Dermis lymphatic vessel endothelial cell (primary cell): ENCODE results near the gene PPARD. TPM values are rescaled to one million over a fixed set of nuclear protein-coding genes. Genes with fewer than 3 reads are reported as not detected.

Source experiments
- total RNA-seq: library from RNA; depleted of rRNA; stranded (reverse); fragments of >200 nt; gene quantifications from 2 replicates; pipeline ENCODE4 v1.2.1, GENCODE V29; 2014

The PPARD gene
- total RNA-seq = 5.2 and 6.0 TPM in 2 replicates

GRCh38 chr6:35342258-35343091, at the start of gene PPARD:
TSS of gene PPARD (plus strand) at chr6:35342558. CDS start at chr6:35411088, 68,530 bp downstream.

DNA sequence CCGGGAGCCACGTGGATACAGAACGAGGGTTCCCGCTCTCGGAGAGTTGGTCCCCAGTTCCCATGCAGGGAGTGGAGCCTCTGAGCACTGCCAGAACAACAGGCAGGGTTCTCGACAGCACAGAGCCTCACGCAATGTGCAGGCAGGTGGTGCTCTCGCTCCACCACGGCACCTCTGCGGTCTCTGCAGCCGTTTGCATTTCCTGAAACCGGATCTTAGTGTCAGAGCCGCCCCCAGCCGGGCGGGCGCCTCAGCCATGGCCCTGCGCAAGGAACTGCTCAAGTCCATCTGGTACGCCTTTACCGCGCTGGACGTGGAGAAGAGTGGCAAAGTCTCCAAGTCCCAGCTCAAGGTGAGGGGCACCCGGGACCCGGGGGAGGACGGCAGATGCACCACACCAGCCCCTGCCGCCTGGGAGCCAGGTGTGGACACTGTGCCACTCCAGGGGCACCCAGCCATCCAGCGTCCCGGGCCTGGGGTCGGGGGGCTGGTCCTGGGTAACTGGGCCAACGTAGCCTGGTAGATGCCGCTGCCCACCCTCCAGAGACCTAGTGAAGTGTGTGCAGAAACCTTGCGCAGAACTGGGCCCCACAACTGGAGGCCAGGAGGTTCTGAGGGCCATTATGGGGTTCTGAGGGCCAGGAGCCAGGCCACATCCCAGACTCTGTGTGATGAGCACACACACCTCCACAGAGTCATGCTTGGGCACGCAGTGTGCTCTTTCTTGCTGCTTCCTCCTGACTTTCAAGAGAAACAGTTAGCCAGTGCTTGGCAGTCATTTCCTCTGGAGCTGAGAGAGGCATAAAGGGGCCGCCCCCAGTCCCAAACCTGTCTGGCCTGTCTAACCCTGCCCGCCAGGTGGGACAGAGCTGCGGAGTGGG, 44.5 kb upstream of the PPARD start, which contains the start of gene DEF6:
Gene DEF6 (plus strand): TSS at position 218 of the 881 bp plus-strand sequence. CDS start 39 bp downstream, at position 257.

DNA sequence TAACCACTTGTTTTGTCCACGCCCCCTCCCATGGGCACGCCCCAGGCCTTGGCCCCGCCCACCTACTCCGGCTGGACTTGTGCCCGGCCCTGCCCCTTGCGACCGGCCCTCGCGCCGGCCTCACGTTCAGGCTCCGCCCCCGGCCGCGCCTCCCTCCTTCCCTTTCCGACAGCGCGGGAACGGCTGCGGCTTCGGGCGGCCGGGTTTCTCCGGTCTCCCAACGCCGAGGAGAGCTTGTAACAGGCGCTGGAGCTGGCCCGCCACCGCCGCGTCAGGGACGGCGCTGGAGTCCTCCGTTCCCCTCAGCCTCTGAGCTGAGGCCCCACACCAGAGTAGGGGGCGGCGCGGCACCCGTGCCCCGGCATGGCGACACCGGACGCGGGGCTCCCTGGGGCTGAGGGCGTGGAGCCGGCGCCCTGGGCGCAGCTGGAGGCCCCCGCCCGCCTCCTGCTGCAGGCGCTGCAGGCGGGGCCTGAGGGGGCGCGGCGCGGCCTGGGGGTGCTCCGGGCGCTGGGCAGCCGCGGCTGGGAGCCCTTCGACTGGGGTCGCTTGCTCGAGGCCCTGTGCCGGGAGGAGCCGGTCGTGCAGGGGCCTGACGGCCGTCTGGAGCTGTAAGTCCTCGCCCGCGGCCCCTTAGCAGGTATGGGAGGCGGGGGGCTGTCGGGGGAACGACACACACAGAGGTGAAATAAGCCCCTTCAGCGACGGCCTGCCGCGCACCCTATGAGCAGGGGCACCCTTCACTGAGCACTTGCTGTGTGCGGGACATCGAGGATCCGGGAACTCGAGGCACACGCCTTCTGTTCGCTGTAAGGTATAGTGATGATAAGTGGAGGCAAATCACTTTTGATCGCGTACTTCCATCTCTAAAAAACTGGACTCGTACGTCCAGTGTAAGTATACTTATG, 110.1 kb downstream of the PPARD start, which contains the start of gene FANCE:
Gene FANCE (plus strand): TSS at position 156 of the 908 bp plus-strand sequence. CDS start 208 bp downstream, at position 364.

DNA sequence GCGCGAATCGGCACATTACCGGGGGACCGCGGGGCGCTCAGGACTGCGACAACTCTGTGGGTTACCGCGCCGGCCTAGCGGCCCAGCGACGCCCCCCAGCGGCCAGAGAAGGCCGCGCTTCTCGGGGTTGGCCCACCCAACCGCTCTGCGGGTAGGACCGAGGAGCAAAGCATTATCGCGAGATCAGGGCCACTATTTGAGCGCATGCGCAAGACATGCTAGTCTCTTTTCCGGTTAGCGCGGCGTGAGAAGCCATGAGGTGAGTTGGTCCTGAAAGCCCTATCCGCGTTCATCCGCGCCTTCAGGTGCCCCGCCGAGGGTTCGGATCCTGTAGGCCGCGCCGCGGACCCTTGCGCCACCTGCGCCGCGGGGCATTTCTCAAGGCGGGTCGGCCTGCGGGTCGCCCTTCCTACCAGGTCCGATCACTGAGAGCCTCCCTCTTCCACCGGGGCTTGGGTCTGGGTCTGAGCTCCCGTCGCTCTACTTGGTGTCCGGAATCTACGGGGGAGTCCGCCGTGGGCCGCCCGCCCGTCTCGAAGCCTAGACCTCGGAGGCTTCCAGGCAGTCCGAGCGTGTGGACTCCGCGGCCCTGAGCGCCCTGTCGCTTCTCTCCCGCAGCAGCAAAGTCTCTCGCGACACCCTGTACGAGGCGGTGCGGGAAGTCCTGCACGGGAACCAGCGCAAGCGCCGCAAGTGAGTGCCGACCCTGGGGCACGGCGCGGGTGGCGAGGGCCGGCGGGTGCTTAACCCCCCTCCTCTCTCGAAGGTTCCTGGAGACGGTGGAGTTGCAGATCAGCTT, 126.0 kb downstream of the PPARD start, which contains the start of gene RPL10A:
Gene RPL10A (plus strand): TSS at position 221 of the 799 bp plus-strand sequence. CDS start 34 bp downstream, at position 255.

Other genes starting within 250 kb of the PPARD start
- gene TCP11, start 201.2 kb upstream of the PPARD start, total RNA-seq = 0.22 TPM in 1 of 2 replicates, not detected in the other
- 1.0 and 1.4 TPM in 2 replicates for gene SCUBE3, start 128.6 kb upstream of the PPARD start, total RNA-seq
- gene ZNF76, start 82.8 kb upstream of the PPARD start, total RNA-seq = 22.1 and 23.6 TPM in 2 replicates
- 0.33 and 1.5 TPM in 2 replicates for gene DEF6, start 44.7 kb upstream of the PPARD start, total RNA-seq
- 12.2 and 13.3 TPM in 2 replicates for gene FANCE, start 109.8 kb downstream of the PPARD start, total RNA-seq
- gene RPL10A, start 125.8 kb downstream of the PPARD start, total RNA-seq = 1,818 and 2,228 TPM in 2 replicates
- gene TEAD3, start 154.5 kb downstream of the PPARD start, total RNA-seq = 0.17 and 0.22 TPM in 2 replicates
- not detected in 2 replicates for gene TULP1, start 170.3 kb downstream of the PPARD start, total RNA-seq